Liver (tissue), 3 donors: Measurements from ENCODE around the gene TRMT61A.

Experiments used
- ATF3 ChIP-seq: IDR thresholded peaks from 2 replicates; pipeline ENCODE4 v1.6.1; 2016; ENCODE audit warnings: antibody characterized with exemption
- CTCF ChIP-seq: fragments of 150-350 bp; IDR thresholded peaks from 2 replicates; pipeline ENCODE4 v1.5.1; 2017; ENCODE audit warnings: improper control_type of control experiment, low read depth, low read length; ENCODE audit not compliant: missing input control
- FOXA2 ChIP-seq: IDR thresholded peaks from 2 replicates; pipeline ENCODE4 v1.6.1; 2016; ENCODE audit warnings: antibody characterized with exemption
- GABPA ChIP-seq, 2 donors: IDR thresholded peaks in 1 of 2; conservative IDR thresholded peaks in 1 of 2; 2 replicates each; pipeline ENCODE4 v1.6.1; 2016; ENCODE audit warnings: antibody characterized with exemption in 2 of 2, mild to moderate bottlenecking in 1 of 2, moderate library complexity in 1 of 2
- HNF4G ChIP-seq: IDR thresholded peaks from 2 replicates; pipeline ENCODE4 v1.6.1; 2016; ENCODE audit warnings: antibody characterized with exemption
- JUND ChIP-seq, 2 donors: IDR thresholded peaks; 2 replicates each; pipeline ENCODE4 v1.6.1; 2016; ENCODE audit warnings: antibody characterized with exemption in 2 of 2
- MAX ChIP-seq: IDR thresholded peaks from 2 replicates; pipeline ENCODE4 v1.6.1; 2016; ENCODE audit warnings: antibody characterized with exemption
- RXRA ChIP-seq, 2 donors: IDR thresholded peaks; 2 replicates each; pipeline ENCODE4 v1.6.1; 2017 to 2018; ENCODE audit warnings: antibody characterized with exemption in 2 of 2, mild to moderate bottlenecking in 1 of 2
- TAF1 ChIP-seq: conservative IDR thresholded peaks from 2 replicates; pipeline ENCODE4 v1.6.1; 2016; ENCODE audit warnings: antibody characterized with exemption, mild to moderate bottlenecking
- YY1 ChIP-seq: IDR thresholded peaks from 2 replicates; pipeline ENCODE4 v1.6.1; 2016; ENCODE audit warnings: antibody characterized with exemption, mild to moderate bottlenecking
- TF ChIP-seq, protein P1 (sequence below): IDR thresholded peaks from 2 replicates; pipeline ENCODE4 v1.6.1; 2016; ENCODE audit warnings: antibody characterized with exemption
- TF ChIP-seq, protein P2 (sequence below): IDR thresholded peaks from 2 replicates; pipeline ENCODE4 v1.6.1; 2016; ENCODE audit warnings: antibody characterized with exemption, mild to moderate bottlenecking
- donor health status: healthy.
- donor health status: healthy.

- no peak for TF ChIP-seq ATF3
- no peak for TF ChIP-seq MAX
- peak; percentile 83 for TF ChIP-seq CTCF
- TF ChIP-seq, protein P1, sequence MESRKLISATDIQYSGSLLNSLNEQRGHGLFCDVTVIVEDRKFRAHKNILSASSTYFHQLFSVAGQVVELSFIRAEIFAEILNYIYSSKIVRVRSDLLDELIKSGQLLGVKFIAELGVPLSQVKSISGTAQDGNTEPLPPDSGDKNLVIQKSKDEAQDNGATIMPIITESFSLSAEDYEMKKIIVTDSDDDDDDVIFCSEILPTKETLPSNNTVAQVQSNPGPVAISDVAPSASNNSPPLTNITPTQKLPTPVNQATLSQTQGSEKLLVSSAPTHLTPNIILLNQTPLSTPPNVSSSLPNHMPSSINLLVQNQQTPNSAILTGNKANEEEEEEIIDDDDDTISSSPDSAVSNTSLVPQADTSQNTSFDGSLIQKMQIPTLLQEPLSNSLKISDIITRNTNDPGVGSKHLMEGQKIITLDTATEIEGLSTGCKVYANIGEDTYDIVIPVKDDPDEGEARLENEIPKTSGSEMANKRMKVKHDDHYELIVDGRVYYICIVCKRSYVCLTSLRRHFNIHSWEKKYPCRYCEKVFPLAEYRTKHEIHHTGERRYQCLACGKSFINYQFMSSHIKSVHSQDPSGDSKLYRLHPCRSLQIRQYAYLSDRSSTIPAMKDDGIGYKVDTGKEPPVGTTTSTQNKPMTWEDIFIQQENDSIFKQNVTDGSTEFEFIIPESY, result no peak
- TF ChIP-seq YY1, result no peak
- TF ChIP-seq TAF1, result no peak
- TF ChIP-seq FOXA2, result no peak
- TF ChIP-seq GABPA (IDR thresholded peaks at IDR 0.05 in 1 of 2, conservative IDR thresholded peaks at IDR 0.05 in 1 of 2), result no peak
- TF ChIP-seq JUND (IDR thresholded peaks at IDR 0.05), result no peak
- no peak for TF ChIP-seq HNF4G
- TF ChIP-seq RXRA (IDR thresholded peaks at IDR 0.05), result no peak
- TF ChIP-seq, protein P2, sequence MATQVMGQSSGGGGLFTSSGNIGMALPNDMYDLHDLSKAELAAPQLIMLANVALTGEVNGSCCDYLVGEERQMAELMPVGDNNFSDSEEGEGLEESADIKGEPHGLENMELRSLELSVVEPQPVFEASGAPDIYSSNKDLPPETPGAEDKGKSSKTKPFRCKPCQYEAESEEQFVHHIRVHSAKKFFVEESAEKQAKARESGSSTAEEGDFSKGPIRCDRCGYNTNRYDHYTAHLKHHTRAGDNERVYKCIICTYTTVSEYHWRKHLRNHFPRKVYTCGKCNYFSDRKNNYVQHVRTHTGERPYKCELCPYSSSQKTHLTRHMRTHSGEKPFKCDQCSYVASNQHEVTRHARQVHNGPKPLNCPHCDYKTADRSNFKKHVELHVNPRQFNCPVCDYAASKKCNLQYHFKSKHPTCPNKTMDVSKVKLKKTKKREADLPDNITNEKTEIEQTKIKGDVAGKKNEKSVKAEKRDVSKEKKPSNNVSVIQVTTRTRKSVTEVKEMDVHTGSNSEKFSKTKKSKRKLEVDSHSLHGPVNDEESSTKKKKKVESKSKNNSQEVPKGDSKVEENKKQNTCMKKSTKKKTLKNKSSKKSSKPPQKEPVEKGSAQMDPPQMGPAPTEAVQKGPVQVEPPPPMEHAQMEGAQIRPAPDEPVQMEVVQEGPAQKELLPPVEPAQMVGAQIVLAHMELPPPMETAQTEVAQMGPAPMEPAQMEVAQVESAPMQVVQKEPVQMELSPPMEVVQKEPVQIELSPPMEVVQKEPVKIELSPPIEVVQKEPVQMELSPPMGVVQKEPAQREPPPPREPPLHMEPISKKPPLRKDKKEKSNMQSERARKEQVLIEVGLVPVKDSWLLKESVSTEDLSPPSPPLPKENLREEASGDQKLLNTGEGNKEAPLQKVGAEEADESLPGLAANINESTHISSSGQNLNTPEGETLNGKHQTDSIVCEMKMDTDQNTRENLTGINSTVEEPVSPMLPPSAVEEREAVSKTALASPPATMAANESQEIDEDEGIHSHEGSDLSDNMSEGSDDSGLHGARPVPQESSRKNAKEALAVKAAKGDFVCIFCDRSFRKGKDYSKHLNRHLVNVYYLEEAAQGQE, result no peak
Measured at GRCh38 chr14:103546652-103547454, 17.9 kb downstream of the TRMT61A start.
